Tibial nerve (tissue), 4 donors: ENCODE measurements around the gene LRRN2.

Experiments used
- EP300 ChIP-seq, 2 donors: sonication (generic); formaldehyde crosslinking; IDR thresholded peaks; one replicate each; pipeline ENCODE4 v1.6.1; 2017; ENCODE audit warnings: antibody characterized with exemption in 2 of 2, mild to moderate bottlenecking in 1 of 2
- TF ChIP-seq, protein P1 (sequence below), 5 experiments: fragments of 200-600 bp in 3 of 5; fragments of 450-650 bp in 2 of 5; sonication (generic) in 3 of 5; IDR thresholded peaks; one replicate each; pipeline ENCODE4 v1.5.1; 2016 to 2019; ENCODE audit warnings: antibody characterized with exemption in 5 of 5, mild to moderate bottlenecking in 3 of 5, moderate library complexity in 2 of 5

DNA sequence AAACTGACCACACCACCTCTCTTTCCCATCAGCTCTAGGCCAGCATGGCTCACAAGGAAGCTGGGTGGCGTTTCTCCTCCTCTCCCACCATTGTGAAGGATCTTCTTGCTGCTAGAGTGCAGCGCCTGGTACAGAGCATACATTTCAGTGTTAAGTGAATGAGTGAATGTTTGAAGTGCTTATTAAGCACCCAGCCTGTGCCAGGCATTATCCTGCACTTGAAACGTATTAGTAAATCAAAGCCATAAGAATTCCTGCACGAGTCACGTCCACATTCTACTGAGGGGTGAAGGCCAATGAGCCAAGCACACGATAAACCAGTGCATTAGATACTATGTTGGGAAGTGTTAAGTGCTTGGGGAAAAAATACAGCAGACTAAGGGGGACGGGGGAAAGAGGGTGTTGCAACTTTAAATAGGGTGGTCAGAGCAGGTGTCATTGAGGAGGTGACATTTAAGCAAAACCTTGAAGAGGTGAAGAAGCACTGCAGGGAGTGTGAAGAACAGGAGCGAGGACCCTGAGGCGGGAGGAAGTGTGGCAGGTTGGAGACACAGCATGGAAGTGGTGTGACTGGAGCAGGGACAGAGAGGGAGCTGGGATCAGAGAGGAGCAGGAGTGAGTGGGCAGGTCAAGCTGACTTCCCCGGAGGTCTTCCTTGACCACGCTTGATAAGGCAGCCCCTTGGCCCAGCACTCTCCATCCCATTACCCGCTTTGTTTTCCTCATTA, 48.5 kb upstream of the LRRN2 start:
- TF ChIP-seq, protein P1, sequence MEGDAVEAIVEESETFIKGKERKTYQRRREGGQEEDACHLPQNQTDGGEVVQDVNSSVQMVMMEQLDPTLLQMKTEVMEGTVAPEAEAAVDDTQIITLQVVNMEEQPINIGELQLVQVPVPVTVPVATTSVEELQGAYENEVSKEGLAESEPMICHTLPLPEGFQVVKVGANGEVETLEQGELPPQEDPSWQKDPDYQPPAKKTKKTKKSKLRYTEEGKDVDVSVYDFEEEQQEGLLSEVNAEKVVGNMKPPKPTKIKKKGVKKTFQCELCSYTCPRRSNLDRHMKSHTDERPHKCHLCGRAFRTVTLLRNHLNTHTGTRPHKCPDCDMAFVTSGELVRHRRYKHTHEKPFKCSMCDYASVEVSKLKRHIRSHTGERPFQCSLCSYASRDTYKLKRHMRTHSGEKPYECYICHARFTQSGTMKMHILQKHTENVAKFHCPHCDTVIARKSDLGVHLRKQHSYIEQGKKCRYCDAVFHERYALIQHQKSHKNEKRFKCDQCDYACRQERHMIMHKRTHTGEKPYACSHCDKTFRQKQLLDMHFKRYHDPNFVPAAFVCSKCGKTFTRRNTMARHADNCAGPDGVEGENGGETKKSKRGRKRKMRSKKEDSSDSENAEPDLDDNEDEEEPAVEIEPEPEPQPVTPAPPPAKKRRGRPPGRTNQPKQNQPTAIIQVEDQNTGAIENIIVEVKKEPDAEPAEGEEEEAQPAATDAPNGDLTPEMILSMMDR (IDR thresholded peaks at IDR 0.05), result no peak
- TF ChIP-seq EP300 (IDR thresholded peaks at IDR 0.05), result no peak
